HG03439 (cell line): ENCODE measurements around the gene DHRSX.
A peak's percentile ranks its signal among the peaks of the same experiment; 100 is the strongest.
"Not testable (repeated sequence)": the region's sequence is repeated elsewhere in the genome, so short reads cannot be mapped to it uniquely, and the experiment has no call there.

Experiments used
- ATAC-seq: cut with Tn5 transposase; IDR thresholded peaks from one replicate; pipeline ENCODE4 v1.9.1; 2021; ENCODE audit warnings: mild to moderate bottlenecking, moderate library complexity; ENCODE audit not compliant: unreplicated experiment

DHRSX gene, protein sequence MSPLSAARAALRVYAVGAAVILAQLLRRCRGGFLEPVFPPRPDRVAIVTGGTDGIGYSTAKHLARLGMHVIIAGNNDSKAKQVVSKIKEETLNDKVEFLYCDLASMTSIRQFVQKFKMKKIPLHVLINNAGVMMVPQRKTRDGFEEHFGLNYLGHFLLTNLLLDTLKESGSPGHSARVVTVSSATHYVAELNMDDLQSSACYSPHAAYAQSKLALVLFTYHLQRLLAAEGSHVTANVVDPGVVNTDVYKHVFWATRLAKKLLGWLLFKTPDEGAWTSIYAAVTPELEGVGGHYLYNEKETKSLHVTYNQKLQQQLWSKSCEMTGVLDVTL

DNA sequence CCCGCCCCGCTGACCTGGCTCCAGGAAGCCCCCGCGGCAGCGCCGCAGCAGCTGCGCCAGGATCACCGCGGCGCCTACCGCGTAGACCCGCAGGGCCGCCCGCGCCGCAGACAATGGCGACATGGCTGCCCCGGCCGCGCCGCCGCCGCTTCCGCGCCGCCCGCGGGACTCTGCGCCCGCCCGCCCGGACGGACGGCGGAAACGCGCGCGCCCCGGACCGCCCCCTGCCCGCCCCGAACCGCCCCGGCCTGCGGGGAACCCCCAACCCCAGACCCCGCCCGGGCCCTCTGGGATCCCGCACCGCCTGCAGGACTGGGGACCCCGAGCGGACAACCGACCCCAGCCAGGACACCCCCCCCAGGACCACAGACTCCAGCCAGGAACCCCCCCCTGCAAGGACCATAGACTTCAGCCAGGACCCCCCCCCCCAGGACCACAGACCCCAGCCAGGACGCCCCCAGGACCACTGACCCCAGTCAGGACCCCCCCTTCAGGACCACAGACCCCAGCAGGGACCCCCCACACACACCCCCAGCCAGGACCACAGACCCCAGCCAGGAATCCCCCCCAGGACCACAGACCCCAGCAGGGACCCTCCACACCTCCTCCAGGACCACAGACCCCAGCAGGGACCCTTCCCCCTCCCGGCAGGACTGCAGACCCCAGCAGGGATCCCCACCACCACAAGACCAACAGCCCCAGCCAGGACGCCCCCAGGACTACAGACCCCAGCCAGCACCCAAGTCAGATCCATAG lies at the start of gene DHRSX, which contains the start of gene ZBED1:
TSS of gene DHRSX (minus strand) at position 174 of the 756 bp plus-strand sequence. CDS start at position 123, 51 bp downstream.
TSS of gene ZBED1 (minus strand) at position 174 of the 756 bp plus-strand sequence. CDS start 10,257 bp downstream, outside the sequence.
- ATAC-seq, result peak; percentile 66

DNA sequence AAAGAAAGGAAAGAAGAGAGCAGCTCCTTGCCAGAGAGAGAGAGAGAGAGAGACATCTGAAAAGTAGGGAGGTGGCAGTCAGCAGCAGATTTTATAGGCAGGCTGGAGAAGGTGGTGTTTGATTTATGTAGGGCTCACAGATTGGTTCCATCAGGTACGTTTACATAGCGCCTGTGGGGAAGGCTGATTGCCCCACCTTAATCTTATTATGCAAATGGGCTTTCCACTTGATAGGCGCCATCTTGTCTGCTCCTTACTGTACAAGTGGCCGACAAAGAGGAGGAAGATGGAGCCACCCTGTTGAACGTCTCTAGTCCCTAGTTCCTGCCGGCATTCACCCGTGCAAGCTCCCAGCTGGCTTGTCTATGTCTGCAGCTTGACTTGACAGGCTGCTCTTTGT lies 49.1 kb upstream of the DHRSX start:
- no peak for ATAC-seq

DNA sequence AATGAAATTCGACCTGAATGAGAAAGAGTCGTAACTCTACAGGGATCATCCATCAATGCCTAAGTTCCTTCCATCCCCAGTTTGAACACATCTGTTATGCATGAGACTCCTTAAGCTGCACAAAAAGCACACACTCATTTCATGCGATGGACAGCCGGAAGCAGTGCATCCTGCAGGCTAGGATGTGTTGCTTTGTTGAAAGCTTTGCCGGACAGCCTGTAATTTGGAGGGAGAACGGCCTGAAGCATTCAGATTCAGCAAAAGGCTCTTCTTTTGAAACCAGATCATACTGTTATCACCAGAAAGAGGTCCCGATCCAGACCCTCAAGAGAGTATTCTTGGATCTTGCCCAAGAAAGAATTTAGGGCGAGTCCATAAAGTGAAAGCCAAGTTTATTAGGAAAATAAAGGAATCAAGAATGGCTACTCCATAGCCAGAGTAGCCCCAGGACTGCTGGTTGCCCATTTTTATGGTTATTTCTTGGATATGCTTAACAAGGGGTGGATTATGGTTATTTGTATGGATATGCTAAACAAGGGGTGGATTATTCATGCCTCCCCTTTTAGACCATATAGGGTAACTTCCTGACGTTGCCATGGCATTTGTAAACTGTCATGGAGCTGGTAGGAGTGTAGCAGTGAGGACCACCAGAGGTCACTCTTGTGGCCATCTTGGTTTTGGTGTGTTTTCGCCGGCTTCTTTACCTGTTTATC lies 48.1 kb upstream of the DHRSX start:
- no peak for ATAC-seq

DNA sequence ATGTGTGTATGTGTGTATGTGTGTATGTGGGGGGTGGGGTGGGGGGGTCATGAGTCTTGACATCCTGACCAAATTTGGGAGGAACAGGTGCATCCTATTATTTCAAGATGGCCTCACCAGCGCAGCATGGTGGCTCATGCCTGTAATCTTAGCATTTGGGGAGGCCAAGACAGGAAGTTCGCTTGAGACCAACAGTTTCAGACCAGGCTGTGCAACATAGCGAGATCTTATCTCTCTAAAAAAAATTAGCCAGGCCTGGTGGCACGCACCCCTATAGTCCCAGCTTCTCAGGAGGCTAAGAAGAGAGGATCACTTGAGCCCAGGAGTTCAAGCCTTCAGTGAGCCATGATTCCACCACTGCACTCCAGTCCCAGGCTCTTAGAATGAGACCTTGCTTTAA lies 47.0 kb upstream of the DHRSX start:
- no peak for ATAC-seq

DNA sequence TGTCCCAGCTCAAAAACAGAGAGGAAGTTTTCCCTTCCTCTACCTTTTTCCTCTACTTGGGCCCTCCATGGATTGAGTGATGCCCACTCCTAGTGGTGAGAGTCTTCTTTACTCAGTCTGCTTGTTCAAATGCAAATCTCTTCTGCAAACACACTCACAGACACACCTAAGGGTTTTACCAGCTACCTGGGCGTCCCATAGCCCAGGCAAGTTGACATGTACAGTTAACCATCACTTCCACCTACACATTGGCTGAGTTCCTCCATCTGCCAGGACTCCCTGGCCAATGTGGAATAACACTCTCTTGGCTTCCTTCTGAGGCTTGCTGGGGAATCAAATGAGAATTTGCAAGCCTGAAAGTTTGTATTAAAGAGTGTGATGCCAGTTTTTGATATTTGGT lies 45.7 kb upstream of the DHRSX start:
- no peak for ATAC-seq

DNA sequence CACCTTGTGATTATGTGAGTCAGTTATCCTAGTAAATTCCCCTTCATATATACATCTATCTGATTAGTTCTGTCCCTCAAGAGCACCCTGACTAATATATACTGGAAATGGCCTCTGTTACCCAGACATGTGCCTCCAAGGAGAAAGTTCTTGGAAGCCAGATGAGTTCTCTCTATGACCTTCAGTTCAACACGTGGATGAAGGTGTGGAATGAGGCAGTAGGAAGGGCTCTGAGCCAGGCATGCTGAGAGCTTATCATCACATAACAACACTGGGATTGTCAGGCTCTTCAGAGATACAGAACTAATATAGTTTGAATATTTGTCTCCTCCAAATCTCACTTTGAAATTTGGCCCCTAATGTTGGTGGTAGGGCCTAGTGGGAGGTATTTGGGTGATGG lies 44.4 kb upstream of the DHRSX start:
- ATAC-seq, result no peak

DNA sequence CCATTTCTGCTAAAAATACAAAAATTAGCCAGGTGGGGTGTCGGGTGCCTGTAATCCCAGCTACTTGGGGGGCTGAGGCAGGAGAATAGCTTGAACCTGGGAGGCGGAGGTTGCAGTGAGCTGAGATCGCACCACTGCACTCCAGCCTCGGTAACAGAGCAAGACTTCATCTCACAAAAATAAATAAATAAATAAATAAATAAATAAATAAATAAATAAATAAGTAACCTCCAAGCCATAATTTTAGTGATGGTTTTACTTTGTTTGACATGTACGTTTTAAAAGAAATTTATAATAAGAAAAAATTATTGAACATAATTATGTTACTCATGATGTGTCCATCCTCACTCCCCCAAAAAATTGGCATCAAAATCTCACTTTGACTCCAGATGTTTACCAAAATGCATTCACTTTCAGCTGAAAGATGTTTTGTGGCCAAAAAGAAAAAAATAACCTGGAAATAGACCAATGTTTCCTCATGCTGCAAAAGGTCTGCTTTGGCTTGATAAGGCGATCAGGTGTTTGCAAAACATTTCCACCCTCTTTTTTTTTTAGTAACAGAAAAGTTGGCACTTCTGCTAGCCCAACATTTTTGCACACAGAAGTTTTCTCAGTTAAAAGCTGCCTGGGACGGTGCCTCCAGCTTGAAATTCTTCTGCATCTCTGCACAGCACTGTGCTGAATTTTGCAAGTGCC lies 42.2 kb upstream of the DHRSX start:
- no peak for ATAC-seq

DNA sequence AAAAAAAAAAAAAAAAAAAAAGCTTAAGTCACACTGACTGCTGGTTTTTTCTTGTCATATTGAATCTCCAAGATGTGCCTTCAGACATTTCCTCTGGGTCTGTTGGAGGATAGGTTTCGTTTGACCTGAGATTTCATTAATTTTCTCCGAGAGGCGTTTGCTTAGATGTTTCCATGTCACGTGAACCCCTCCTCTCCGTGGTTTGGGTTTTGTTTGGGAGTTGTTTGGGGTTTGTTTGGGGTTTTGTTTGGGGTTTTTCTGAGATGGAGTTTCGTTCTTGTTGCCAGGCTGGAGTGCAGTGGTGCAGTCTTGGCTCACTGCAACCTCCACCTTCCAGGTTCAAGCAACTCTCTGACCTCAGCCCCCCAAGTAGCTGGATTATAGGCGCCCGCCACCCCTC lies 40.8 kb upstream of the DHRSX start:
- ATAC-seq, result no peak

DNA sequence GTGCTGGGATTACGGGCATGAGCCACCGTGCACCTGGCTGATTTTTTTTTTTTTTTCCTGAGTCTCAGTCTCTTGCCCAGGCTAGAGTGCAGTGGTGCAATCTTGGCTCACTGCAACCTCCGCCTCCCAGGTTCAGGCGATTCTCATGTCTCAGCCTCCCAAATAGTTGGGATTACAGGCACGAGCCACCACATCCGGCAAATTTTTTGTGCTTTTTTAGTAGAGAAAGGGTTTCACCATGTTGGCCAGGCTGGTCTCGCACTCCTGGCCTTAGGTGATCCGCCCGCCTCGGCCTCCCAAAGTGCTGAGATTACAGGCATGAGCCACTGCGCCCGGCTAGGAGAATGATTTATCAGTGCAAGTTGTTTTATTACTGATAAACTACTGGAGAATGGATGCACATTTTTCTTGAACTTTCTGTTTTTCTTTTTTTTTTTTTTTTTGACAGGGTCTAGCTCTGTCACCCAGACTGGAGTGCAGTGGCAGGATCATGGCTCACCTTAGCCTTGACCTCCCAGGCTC lies 39.7 kb upstream of the DHRSX start:
- ATAC-seq, result no peak

DNA sequence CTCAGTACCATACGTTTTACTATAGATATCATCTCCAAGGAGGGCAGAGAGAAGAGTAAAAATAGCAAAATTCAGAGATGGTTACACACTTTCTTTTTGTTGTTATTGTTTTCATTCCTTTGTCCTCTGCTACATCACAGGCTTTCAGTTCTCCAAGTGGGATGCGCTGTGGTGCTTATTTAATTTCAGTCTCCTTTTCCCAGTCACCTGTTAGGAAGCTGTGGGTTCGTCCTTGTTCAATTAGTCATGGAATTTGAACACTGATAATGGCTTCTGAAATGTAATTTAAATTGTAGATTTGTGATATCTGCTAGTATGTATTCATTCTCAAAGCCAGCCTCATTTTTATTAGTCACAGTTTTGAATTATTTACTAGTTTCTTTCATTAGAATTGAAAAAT lies 38.8 kb upstream of the DHRSX start:
- ATAC-seq, result no peak

DNA sequence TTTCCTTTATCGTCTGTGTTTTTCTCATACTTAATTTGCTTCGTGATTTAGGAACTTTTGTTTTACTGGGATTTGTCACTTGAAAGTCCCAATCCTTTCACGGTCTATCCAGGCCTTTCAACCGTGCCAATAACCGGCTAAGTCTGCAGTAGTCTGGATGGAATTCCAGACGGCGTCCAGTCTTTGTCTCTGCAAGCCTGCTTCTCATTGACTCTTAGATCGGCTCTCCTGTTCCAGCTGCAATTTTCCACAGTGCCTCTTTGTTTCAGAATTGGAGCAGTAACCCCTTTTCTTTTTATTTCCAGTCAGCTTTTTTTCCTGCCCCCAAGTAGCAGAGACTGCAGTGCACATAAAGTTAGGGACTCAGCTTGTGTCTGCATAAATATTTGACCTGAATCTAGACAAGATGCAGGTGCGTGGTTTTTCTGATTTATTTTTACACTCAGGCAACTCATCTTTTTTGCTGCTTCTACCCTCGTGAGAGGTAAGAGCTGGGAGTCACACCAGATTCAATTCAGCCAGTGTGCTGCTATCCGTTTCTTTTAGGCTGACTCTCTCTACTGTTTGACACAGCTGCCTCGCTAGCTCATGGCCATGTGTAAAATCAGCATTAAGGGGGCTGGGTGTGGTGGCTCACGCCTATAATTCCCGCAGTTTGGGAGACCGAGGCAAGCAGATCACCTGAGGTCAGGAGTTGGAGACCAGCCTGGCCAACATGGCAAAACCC lies 37.4 kb upstream of the DHRSX start:
- no peak for ATAC-seq

DNA sequence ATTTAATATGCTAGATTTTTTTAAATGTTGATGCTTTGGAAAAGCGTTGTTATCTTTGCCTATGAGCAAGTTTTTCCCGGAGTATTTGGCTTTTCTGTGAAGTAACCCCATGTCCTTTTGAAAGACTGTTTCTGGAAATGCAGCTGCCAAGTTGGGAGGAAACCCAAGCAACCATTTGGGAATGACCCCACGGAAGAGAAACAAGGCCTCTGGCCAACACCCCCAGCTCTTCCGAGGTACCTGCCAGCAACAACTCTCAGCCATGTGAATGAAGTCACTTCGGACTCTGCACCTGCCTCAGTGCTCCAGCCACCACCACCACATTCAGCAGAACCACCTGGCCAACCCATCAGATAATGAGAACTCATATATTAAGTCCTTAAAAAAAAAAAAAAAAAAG lies 36.2 kb upstream of the DHRSX start:
- no peak for ATAC-seq

DNA sequence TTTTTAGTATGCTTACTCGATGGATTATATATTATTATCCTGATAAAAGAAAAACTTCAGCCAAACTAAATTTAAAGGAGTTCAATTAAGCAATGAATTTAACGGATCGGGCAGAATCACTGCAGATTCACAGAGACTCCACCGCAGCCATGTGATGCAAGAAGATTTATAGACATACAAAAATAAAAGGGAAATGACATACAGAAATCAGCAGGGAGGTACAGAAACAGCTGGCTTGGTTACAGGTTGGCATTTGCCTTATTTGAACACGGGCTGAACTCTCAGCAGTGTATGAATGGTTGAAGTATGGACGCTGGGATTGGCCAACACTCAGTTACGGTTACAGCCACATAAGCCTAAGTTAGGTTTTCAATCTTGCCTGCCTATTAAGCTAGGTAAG lies 35.4 kb upstream of the DHRSX start:
- no peak for ATAC-seq

DNA sequence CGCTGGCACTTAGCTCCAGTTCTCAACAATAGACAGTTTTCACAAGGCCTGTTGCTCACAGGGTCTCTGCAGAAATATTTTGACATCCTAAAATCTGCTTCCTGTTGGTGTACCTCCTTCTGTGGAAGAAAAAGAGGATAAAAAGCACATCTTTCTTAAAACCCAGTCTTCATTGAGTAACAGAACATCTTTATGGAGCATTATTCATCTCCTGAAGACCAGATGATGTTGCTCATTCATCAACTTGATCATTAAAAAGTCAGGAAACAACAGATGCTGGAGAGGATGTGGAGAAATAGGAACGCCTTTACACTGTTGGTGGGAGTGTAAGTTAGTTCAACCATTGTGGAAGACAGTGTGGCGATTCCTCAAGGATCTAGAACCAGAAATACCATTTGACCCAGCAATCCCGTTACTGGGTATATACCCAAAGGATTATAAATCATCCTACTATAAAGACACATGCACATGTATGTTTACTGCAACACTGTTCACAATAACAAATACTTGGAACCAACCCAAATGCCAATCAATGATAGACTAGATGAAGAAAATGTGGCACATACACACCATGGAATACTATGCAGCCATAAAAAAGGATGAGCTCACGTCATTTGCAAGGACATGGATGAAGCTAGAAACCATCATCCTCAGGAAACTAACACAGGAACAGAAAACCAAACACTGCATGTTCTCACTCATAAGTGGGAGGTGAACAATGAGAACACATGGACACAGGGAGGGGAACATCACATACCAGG lies 33.7 kb upstream of the DHRSX start:
- not testable (repeated sequence) for ATAC-seq

DNA sequence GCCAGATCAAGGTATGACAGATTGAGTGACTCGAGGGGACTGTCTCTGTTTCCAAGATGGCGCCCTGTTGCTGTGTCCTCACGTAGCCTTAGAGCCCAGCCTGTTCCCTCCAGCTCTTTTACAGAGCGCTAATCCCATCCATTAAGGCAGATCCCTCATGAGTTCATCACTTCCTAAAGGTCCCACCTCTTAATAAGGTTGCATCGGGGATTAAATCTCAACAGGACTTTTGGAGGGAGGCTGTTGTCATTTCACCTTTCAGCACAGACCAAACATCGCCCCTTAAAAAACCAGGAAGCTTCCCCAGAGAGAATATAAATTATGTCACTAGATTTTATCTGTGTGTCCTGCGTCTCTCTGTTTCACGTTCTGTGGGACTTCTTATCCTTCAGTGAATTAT lies 32.6 kb upstream of the DHRSX start:
- no peak for ATAC-seq

DNA sequence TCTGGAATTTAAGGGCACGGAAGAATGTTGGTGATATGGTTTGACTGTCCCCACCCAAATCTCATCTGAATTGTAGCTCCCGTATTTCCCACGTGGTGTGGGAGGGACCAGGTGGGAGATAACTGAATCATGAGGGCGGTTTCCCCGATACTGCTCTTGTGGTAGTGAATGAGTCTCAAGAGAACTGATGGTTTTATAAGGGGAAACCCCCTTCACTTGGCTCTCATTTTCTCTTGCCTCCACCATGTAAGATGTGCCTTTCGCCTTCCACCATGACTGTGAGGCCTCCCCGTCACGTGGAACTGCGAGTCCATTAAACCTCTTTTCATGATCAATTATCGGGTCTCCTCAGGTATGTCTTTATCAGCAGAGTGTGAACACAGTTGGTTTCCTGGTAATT lies 25.6 kb upstream of the DHRSX start:
- ATAC-seq, result no peak

DNA sequence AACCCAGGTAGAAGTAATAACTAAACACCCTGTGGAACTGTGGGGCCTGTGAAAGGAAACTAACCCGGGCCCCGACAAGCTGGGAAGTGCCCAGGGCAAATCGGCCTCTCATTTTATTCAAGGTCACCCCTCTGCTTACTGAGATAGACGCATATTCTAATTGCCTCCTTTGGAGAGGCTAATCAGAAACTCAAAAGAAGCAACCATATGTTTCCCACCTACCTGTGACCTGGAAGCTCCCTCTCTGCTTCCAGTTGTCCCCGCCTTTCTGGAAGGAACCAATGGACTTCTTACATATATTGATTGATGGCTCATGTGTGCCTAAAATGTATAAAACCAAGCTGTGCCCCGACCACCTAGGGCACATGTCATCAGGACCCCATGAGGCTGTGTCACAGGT lies 23.1 kb upstream of the DHRSX start:
- ATAC-seq, result no peak

DNA sequence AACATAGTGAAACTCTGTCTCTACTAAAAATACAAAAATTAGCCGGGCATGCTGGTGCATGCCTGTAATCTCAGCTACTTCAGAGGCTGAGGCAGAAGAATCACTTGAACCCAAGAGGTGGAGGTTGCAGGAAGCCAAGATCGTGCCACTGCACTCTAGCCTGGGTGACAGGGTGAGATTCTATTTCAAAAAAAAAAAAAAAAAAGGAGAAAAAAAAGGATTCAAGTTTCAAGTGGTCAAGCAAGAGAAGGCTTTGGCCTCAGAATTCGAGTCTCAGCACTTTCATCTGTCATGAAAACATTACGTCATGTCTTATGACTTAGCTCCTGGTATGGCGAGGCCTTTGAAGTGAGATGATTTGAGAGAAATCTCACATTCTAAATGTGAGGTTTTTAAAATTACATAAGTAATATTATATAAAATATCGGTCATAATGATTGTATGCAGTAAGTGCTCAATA lies 21.2 kb upstream of the DHRSX start:
- peak; percentile 39 for ATAC-seq
